WTC11 (cell line): ENCODE measurements around the gene LIN7B. TPM values are rescaled to one million over a fixed set of nuclear protein-coding genes. Genes with fewer than 3 reads are reported as not detected.

Experiments used
- ARID4B ChIP-seq: sonication (generic); formaldehyde crosslinking; IDR thresholded peaks from 2 replicates; pipeline ENCODE4 v1.8.0; 2023; ENCODE audit warnings: missing genetic modification reagents, mild to moderate bottlenecking, borderline replicate concordance
- CDX4 ChIP-seq: fragments of 250-450 bp; sonication (Bioruptor Pico); IDR thresholded peaks from 2 replicates; pipeline ENCODE4 v1.9.0; 2021; ENCODE audit warnings: moderate library complexity, mild to moderate bottlenecking, inconsistent platforms, borderline replicate concordance
- CREM ChIP-seq: sonication (generic); formaldehyde crosslinking; IDR thresholded peaks from 2 replicates; pipeline ENCODE4 v1.8.1; 2022; ENCODE audit warnings: mild to moderate bottlenecking, missing genetic modification reagents, moderate library complexity
- E2F1 ChIP-seq: sonication (generic); formaldehyde crosslinking; IDR thresholded peaks from 2 replicates; pipeline ENCODE4 v1.8.0; 2022; ENCODE audit warnings: mild to moderate bottlenecking, missing genetic modification reagents
- ERG ChIP-seq: fragments of 250-450 bp; sonication (Bioruptor Pico); IDR thresholded peaks from 2 replicates; pipeline ENCODE4 v1.8.0; 2021; ENCODE audit warnings: mild to moderate bottlenecking
- ESRRA ChIP-seq: sonication (generic); formaldehyde crosslinking; IDR thresholded peaks from 2 replicates; pipeline ENCODE4 v1.8.1; 2022; ENCODE audit warnings: mild to moderate bottlenecking, missing genetic modification reagents, borderline replicate concordance
- JUN ChIP-seq: sonication (generic); formaldehyde crosslinking; IDR thresholded peaks from 2 replicates; pipeline ENCODE4 v1.8.0; 2023; ENCODE audit warnings: mild to moderate bottlenecking, missing genetic modification reagents
- MAX ChIP-seq: sonication (generic); formaldehyde crosslinking; IDR thresholded peaks from 2 replicates; pipeline ENCODE4 v1.8.0; 2022; ENCODE audit warnings: mild to moderate bottlenecking, missing genetic modification reagents
- MYBL2 ChIP-seq: sonication (generic); formaldehyde crosslinking; IDR thresholded peaks from 2 replicates; pipeline ENCODE4 v1.8.1; 2023; ENCODE audit warnings: mild to moderate bottlenecking, moderate library complexity, missing genetic modification reagents
- NR1H2 ChIP-seq: sonication (generic); formaldehyde crosslinking; IDR thresholded peaks from 2 replicates; pipeline ENCODE4 v1.9.0; 2021; ENCODE audit warnings: mild to moderate bottlenecking, moderate library complexity, missing genetic modification reagents
- NR2C2 ChIP-seq: sonication (generic); formaldehyde crosslinking; IDR thresholded peaks from 2 replicates; pipeline ENCODE4 v1.8.0; 2022; ENCODE audit warnings: mild to moderate bottlenecking, missing genetic modification reagents
- SMAD3 ChIP-seq: sonication (generic); formaldehyde crosslinking; IDR thresholded peaks from 2 replicates; pipeline ENCODE4 v1.8.0; 2022; ENCODE audit warnings: missing genetic modification reagents, mild to moderate bottlenecking, borderline replicate concordance
- TEAD1 ChIP-seq: sonication (generic); formaldehyde crosslinking; IDR thresholded peaks from 2 replicates; pipeline ENCODE4 v1.8.0; 2022; ENCODE audit warnings: mild to moderate bottlenecking, missing genetic modification reagents
- ZNF138 ChIP-seq: sonication (generic); formaldehyde crosslinking; conservative IDR thresholded peaks from 2 replicates; pipeline ENCODE4 v1.8.1; 2022; ENCODE audit warnings: mild to moderate bottlenecking, moderate library complexity, missing genetic modification reagents
- total RNA-seq: library from RNA; stranded (reverse); gene quantifications from 3 replicates; pipeline ENCODE4 v1.2.3, GENCODE V29; 2021
- TF ChIP-seq, protein P1 (sequence below): fragments of 250-450 bp; sonication (Bioruptor Pico); conservative IDR thresholded peaks from 2 replicates; pipeline ENCODE4 v1.9.0; 2021; ENCODE audit warnings: mild to moderate bottlenecking
- TF ChIP-seq, protein P2 (sequence below): fragments of 250-450 bp; sonication (Bioruptor Pico); IDR thresholded peaks from 2 replicates; pipeline ENCODE4 v1.9.0; 2021; ENCODE audit warnings: mild to moderate bottlenecking
- TF ChIP-seq, protein P3 (sequence below): sonication (generic); formaldehyde crosslinking; IDR thresholded peaks from 2 replicates; pipeline ENCODE4 v1.8.1; 2023; ENCODE audit warnings: mild to moderate bottlenecking, missing genetic modification reagents
- TF ChIP-seq, protein P4 (sequence below): sonication (generic); formaldehyde crosslinking; IDR thresholded peaks from 2 replicates; pipeline ENCODE4 v1.8.1; 2023; ENCODE audit warnings: mild to moderate bottlenecking, missing genetic modification reagents, borderline replicate concordance
- TF ChIP-seq, protein P5 (sequence below): sonication (generic); formaldehyde crosslinking; IDR thresholded peaks from 2 replicates; pipeline ENCODE4 v1.8.1; 2022; ENCODE audit warnings: mild to moderate bottlenecking, missing genetic modification reagents, moderate library complexity, borderline replicate concordance

The LIN7B gene
- total RNA-seq, 1 experiment from 2014 or later, result 5.1 TPM

DNA sequence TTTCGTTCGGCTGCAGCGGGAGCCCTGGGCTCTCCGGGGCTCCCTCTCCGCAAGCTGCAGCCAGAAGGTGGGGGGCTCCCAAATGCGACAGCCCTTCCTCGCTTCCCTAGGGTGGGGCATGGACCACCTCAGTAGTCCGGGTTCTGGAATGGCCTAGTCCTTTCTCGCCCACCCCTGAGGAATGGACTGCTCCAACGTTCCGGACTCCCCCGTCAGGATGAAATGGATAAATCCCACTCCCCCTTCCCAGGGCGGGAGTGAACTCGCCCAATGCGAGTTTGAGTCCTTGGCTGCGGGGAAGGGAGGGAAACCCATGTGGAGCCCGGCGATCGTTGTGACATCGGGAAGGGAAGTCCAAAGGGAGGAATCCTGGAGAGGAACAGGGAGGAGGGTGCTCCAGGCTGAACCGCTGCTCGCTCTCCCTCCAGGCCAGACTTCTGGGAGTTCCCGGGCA lies 35.5 kb downstream of the LIN7B start (continued):
- TF ChIP-seq, protein P1, sequence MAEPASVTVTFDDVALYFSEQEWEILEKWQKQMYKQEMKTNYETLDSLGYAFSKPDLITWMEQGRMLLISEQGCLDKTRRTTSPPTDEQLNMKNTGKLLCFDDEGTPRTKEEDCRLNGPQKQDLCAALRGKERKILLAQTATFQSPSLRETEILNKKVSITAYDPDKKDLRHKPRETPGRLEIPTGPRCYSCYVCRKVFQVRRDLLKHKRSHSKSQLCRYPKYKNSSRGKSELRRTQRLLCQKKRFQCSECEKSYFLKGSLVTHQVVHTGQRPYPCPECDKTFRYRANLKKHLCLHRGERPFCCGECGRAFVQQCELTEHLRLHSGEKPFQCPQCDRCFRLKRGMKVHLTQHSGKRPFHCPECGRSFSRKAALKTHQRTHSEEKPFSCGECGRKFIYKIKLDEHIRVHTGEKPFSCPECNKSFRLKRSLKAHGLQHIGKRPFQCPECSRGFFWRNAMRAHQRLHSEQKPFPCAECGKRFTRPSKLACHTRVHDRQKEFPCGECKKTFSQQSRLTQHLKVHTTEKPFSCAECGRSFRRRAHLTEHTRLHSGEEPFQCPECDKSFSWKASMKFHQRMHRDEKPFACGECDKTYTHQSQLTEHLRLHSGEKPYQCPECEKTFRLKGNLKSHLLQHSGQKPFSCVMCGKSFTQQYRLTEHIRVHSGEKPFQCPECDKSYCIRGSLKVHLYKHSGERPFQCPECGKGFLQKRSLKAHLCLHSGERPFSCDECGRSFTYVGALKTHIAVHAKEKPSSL, result no peak
- TF ChIP-seq, protein P2, sequence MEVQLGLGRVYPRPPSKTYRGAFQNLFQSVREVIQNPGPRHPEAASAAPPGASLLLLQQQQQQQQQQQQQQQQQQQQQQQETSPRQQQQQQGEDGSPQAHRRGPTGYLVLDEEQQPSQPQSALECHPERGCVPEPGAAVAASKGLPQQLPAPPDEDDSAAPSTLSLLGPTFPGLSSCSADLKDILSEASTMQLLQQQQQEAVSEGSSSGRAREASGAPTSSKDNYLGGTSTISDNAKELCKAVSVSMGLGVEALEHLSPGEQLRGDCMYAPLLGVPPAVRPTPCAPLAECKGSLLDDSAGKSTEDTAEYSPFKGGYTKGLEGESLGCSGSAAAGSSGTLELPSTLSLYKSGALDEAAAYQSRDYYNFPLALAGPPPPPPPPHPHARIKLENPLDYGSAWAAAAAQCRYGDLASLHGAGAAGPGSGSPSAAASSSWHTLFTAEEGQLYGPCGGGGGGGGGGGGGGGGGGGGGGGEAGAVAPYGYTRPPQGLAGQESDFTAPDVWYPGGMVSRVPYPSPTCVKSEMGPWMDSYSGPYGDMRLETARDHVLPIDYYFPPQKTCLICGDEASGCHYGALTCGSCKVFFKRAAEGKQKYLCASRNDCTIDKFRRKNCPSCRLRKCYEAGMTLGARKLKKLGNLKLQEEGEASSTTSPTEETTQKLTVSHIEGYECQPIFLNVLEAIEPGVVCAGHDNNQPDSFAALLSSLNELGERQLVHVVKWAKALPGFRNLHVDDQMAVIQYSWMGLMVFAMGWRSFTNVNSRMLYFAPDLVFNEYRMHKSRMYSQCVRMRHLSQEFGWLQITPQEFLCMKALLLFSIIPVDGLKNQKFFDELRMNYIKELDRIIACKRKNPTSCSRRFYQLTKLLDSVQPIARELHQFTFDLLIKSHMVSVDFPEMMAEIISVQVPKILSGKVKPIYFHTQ (CRISPR knock-in tag), result no peak
- TF ChIP-seq TEAD1 (no peak), NR1H2 (no peak), JUN (no peak), CDX4 (CRISPR knock-in tag) (no peak), MYBL2 (CRISPR knock-in tag) (no peak), E2F1 (no peak), SMAD3 (CRISPR knock-in tag) (no peak), MAX (CRISPR knock-in tag) (no peak), ESRRA (no peak), CREM (CRISPR knock-in tag) (0 out of 2 replicates have a peak, but pooled peaks have one; percentile 61), ERG (no peak), ARID4B (CRISPR knock-in tag) (peak; percentile 67; the same call in 1 of the 2 replicates), NR2C2 (CRISPR knock-in tag) (no peak), ZNF138 (CRISPR knock-in tag) (no peak)
- TF ChIP-seq, protein P3, sequence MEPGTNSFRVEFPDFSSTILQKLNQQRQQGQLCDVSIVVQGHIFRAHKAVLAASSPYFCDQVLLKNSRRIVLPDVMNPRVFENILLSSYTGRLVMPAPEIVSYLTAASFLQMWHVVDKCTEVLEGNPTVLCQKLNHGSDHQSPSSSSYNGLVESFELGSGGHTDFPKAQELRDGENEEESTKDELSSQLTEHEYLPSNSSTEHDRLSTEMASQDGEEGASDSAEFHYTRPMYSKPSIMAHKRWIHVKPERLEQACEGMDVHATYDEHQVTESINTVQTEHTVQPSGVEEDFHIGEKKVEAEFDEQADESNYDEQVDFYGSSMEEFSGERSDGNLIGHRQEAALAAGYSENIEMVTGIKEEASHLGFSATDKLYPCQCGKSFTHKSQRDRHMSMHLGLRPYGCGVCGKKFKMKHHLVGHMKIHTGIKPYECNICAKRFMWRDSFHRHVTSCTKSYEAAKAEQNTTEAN (CRISPR knock-in tag), result no peak
- TF ChIP-seq, protein P4, sequence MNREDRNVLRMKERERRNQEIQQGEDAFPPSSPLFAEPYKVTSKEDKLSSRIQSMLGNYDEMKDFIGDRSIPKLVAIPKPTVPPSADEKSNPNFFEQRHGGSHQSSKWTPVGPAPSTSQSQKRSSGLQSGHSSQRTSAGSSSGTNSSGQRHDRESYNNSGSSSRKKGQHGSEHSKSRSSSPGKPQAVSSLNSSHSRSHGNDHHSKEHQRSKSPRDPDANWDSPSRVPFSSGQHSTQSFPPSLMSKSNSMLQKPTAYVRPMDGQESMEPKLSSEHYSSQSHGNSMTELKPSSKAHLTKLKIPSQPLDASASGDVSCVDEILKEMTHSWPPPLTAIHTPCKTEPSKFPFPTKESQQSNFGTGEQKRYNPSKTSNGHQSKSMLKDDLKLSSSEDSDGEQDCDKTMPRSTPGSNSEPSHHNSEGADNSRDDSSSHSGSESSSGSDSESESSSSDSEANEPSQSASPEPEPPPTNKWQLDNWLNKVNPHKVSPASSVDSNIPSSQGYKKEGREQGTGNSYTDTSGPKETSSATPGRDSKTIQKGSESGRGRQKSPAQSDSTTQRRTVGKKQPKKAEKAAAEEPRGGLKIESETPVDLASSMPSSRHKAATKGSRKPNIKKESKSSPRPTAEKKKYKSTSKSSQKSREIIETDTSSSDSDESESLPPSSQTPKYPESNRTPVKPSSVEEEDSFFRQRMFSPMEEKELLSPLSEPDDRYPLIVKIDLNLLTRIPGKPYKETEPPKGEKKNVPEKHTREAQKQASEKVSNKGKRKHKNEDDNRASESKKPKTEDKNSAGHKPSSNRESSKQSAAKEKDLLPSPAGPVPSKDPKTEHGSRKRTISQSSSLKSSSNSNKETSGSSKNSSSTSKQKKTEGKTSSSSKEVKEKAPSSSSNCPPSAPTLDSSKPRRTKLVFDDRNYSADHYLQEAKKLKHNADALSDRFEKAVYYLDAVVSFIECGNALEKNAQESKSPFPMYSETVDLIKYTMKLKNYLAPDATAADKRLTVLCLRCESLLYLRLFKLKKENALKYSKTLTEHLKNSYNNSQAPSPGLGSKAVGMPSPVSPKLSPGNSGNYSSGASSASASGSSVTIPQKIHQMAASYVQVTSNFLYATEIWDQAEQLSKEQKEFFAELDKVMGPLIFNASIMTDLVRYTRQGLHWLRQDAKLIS (CRISPR knock-in tag), result no peak
- TF ChIP-seq, protein P5, sequence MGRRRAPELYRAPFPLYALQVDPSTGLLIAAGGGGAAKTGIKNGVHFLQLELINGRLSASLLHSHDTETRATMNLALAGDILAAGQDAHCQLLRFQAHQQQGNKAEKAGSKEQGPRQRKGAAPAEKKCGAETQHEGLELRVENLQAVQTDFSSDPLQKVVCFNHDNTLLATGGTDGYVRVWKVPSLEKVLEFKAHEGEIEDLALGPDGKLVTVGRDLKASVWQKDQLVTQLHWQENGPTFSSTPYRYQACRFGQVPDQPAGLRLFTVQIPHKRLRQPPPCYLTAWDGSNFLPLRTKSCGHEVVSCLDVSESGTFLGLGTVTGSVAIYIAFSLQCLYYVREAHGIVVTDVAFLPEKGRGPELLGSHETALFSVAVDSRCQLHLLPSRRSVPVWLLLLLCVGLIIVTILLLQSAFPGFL, result no peak
